Stimulated activated memory B cell treated with anti-CD40 and anti-IgM and Interleukin-4, amounts not matched to agents 10 μg/mL and 1 μg/mL and 100 μg/mL, for 72 hours (primary cell): ENCODE data around the gene OR2F2.

Source experiments
- ATAC-seq: fragments of 150-1000 bp; cut with Tn5 transposase; 2 replicates; pipeline ENCODE4 v1.10.0; 2021
- H3K27ac Mint-ChIP-seq: one replicate; pipeline ENCODE4 v1.8.0; 2022; ENCODE audit warnings: mild to moderate bottlenecking, mixed read lengths
- H3K27me3 Mint-ChIP-seq: one replicate; pipeline ENCODE4 v1.8.0; 2022; ENCODE audit warnings: mixed read lengths
- H3K36me3 Mint-ChIP-seq: one replicate; pipeline ENCODE4 v1.8.0; 2022; ENCODE audit warnings: mixed read lengths
- H3K4me1 Mint-ChIP-seq: one replicate; pipeline ENCODE4 v1.8.0; 2022; ENCODE audit warnings: mixed read lengths
- H3K4me3 Mint-ChIP-seq: one replicate; pipeline ENCODE4 v1.8.0; 2022; ENCODE audit warnings: mild to moderate bottlenecking, moderate library complexity, mixed read lengths
- H3K9me3 Mint-ChIP-seq: one replicate; pipeline ENCODE4 v1.8.0; 2022; ENCODE audit warnings: mixed read lengths

Gene OR2F2

GRCh38 chr7:143948733-143949132 lies 13.7 kb downstream of the OR2F2 start:
- Mint-ChIP-seq H3K9me3 (peaks cover 3% of the 10 kb centered on the region), H3K4me1 (no peaks in the 10 kb centered on the region), H3K36me3 (no peaks in the 10 kb centered on the region), H3K27me3 (peaks cover 39% of the 10 kb centered on the region), H3K27ac (no peak overlapping the region), H3K4me3 (no peak overlapping the region)
- no peak for ATAC-seq

GRCh38 chr7:143953421-143953820 lies 18.4 kb downstream of the OR2F2 start:
- H3K4me1 Mint-ChIP-seq = no peaks in the 10 kb centered on the region
- H3K9me3 Mint-ChIP-seq = no peaks in the 10 kb centered on the region
- H3K36me3 Mint-ChIP-seq = no peaks in the 10 kb centered on the region
- H3K27me3 Mint-ChIP-seq = peaks cover 47% of the 10 kb centered on the region
- ATAC-seq = no peak
- no peak overlapping the region for H3K27ac Mint-ChIP-seq
- H3K4me3 Mint-ChIP-seq = no peak overlapping the region

GRCh38 chr7:143954135-143954534 lies 19.1 kb downstream of the OR2F2 start:
- no peaks in the 10 kb centered on the region for H3K4me1 Mint-ChIP-seq

GRCh38 chr7:143954544-143954943 lies 19.5 kb downstream of the OR2F2 start, which contains the start of gene OR2F1:
Gene OR2F1, plus strand, starts transcription at chr7:143954844. Its CDS starts 5,127 bp downstream, at chr7:143959971.
- Mint-ChIP-seq H3K9me3 (no peaks in the 10 kb centered on the region), H3K4me3 (no peak within 1 kb of the TSS), H3K27ac (no peak within 1 kb of the TSS), H3K4me1 (no peaks in the 10 kb centered on the region), H3K36me3 (no peaks in the 10 kb centered on the region), H3K27me3 (peaks cover 37% of the 10 kb centered on the region)
- no peak for ATAC-seq

More at GRCh38 chr7:143954135-143954534, 19.1 kb downstream of the OR2F2 start:
- H3K27ac Mint-ChIP-seq = no peak overlapping the region
- H3K36me3 Mint-ChIP-seq = no peaks in the 10 kb centered on the region
- ATAC-seq = no peak
- no peaks in the 10 kb centered on the region for H3K9me3 Mint-ChIP-seq
- H3K4me3 Mint-ChIP-seq = no peak overlapping the region
- peaks cover 41% of the 10 kb centered on the region for H3K27me3 Mint-ChIP-seq

GRCh38 chr7:143958781-143959180 lies 23.7 kb downstream of the OR2F2 start:
- Mint-ChIP-seq H3K27ac (no peak overlapping the region), H3K4me3 (no peak overlapping the region), H3K9me3 (no peaks in the 10 kb centered on the region), H3K4me1 (no peaks in the 10 kb centered on the region), H3K36me3 (no peaks in the 10 kb centered on the region), H3K27me3 (peaks cover 40% of the 10 kb centered on the region)
- ATAC-seq = no peak

GRCh38 chr7:143960813-143961610 lies 26.0 kb downstream of the OR2F2 start:
- Mint-ChIP-seq H3K36me3 (no peaks in the 10 kb centered on the region), H3K27ac (no peak overlapping the region), H3K4me1 (no peaks in the 10 kb centered on the region), H3K9me3 (no peaks in the 10 kb centered on the region), H3K4me3 (no peak overlapping the region), H3K27me3 (peaks cover 40% of the 10 kb centered on the region)
- no peak for ATAC-seq

GRCh38 chr7:143965280-143965679 lies 30.2 kb downstream of the OR2F2 start:
- Mint-ChIP-seq H3K4me1 (no peaks in the 10 kb centered on the region), H3K27ac (no peak overlapping the region), H3K36me3 (no peaks in the 10 kb centered on the region), H3K27me3 (peaks cover 11% of the 10 kb centered on the region), H3K4me3 (no peak overlapping the region), H3K9me3 (peaks cover 3% of the 10 kb centered on the region)
- no peak for ATAC-seq

GRCh38 chr7:143967398-143967797 lies 32.4 kb downstream of the OR2F2 start:
- H3K36me3 Mint-ChIP-seq = no peaks in the 10 kb centered on the region
- peaks cover 17% of the 10 kb centered on the region for H3K27me3 Mint-ChIP-seq
- ATAC-seq = no peak
- no peak overlapping the region for H3K27ac Mint-ChIP-seq
- H3K9me3 Mint-ChIP-seq = peaks cover 3% of the 10 kb centered on the region
- H3K4me1 Mint-ChIP-seq = no peaks in the 10 kb centered on the region
- H3K4me3 Mint-ChIP-seq = no peak overlapping the region

GRCh38 chr7:143973870-143974416 lies 38.9 kb downstream of the OR2F2 start:
- ATAC-seq = no peak
- H3K4me3 Mint-ChIP-seq = no peak overlapping the region
- H3K9me3 Mint-ChIP-seq = no peaks in the 10 kb centered on the region
- no peaks in the 10 kb centered on the region for H3K36me3 Mint-ChIP-seq
- peaks cover 9% of the 10 kb centered on the region for H3K27me3 Mint-ChIP-seq
- H3K4me1 Mint-ChIP-seq = no peaks in the 10 kb centered on the region
- no peak overlapping the region for H3K27ac Mint-ChIP-seq

GRCh38 chr7:143974459-143974858 lies 39.4 kb downstream of the OR2F2 start:
- Mint-ChIP-seq H3K4me3 (no peak overlapping the region), H3K4me1 (no peaks in the 10 kb centered on the region), H3K27me3 (peaks cover 9% of the 10 kb centered on the region), H3K27ac (no peak overlapping the region), H3K36me3 (no peaks in the 10 kb centered on the region), H3K9me3 (no peaks in the 10 kb centered on the region)
- ATAC-seq = no peak

GRCh38 chr7:143975617-143976016 lies 40.6 kb downstream of the OR2F2 start:
- Mint-ChIP-seq H3K4me1 (no peaks in the 10 kb centered on the region), H3K4me3 (no peak overlapping the region), H3K9me3 (no peaks in the 10 kb centered on the region), H3K36me3 (no peaks in the 10 kb centered on the region), H3K27me3 (peaks cover 10% of the 10 kb centered on the region), H3K27ac (no peak overlapping the region)
- no peak for ATAC-seq

GRCh38 chr7:143978585-143978984 lies 43.6 kb downstream of the OR2F2 start:
- H3K27ac Mint-ChIP-seq = no peak overlapping the region
- H3K27me3 Mint-ChIP-seq = peaks cover 11% of the 10 kb centered on the region
- ATAC-seq = no peak
- no peak overlapping the region for H3K4me3 Mint-ChIP-seq
- no peaks in the 10 kb centered on the region for H3K36me3 Mint-ChIP-seq
- peaks cover 3% of the 10 kb centered on the region for H3K9me3 Mint-ChIP-seq
- H3K4me1 Mint-ChIP-seq = no peaks in the 10 kb centered on the region

- Mint-ChIP-seq H3K9me3 (peaks cover 3% of the 10 kb centered on the region), H3K4me3 (no peak overlapping the region), H3K27me3 (peaks cover 11% of the 10 kb centered on the region), H3K36me3 (no peaks in the 10 kb centered on the region), H3K4me1 (no peaks in the 10 kb centered on the region), H3K27ac (no peak overlapping the region)
- no peak for ATAC-seq
These were observed 44.3 kb downstream of the OR2F2 start for GRCh38 chr7:143979359-143979758.

GRCh38 chr7:143979998-143980397 lies 45.0 kb downstream of the OR2F2 start:
- H3K36me3 Mint-ChIP-seq = no peaks in the 10 kb centered on the region
- no peak for ATAC-seq
- no peaks in the 10 kb centered on the region for H3K4me1 Mint-ChIP-seq
- H3K4me3 Mint-ChIP-seq = no peak overlapping the region
- peaks cover 3% of the 10 kb centered on the region for H3K9me3 Mint-ChIP-seq
- H3K27ac Mint-ChIP-seq = no peak overlapping the region
- peaks cover 11% of the 10 kb centered on the region for H3K27me3 Mint-ChIP-seq

- H3K4me1 Mint-ChIP-seq = no peaks in the 10 kb centered on the region
- peaks cover 3% of the 10 kb centered on the region for H3K9me3 Mint-ChIP-seq
- no peaks in the 10 kb centered on the region for H3K36me3 Mint-ChIP-seq
- no peak for ATAC-seq
- peaks cover 11% of the 10 kb centered on the region for H3K27me3 Mint-ChIP-seq
- H3K27ac Mint-ChIP-seq = no peak overlapping the region
- H3K4me3 Mint-ChIP-seq = no peak overlapping the region
These were observed 45.9 kb downstream of the OR2F2 start for GRCh38 chr7:143980746-143981510.
